ENCODE measurements around the gene THRA.

- TF ChIP-seq EP300 (IDR thresholded peaks at IDR 0.05; ENCODE audit: borderline replicate concordance in 1 of 2, low read depth in 1 of 2, low read length in 1 of 2): no peak
- TF ChIP-seq GATA2 (CRISPR knock-in tag; IDR thresholded peaks at IDR 0.05): no peak
- TF ChIP-seq EZH2phosphoT487 (IDR thresholded peaks at IDR 0.05; ENCODE audit: borderline replicate concordance, low read depth): no peak
Observed at GRCh38 chr17:40123811-40124114, 61.0 kb downstream of the THRA start.

Measured in SK-N-SH (cell line).